HepG2 (cell line): Measurements from ENCODE around the gene RARG.
A peak's percentile ranks its signal among the peaks of the same experiment; 100 is the strongest.

Source experiments
- TAF1 ChIP-seq: sonication (generic); formaldehyde crosslinking; IDR thresholded peaks from 2 replicates; pipeline ENCODE4 v1.4.0; 2020; ENCODE audit warnings: missing genetic modification reagents
- TBL1XR1 ChIP-seq: fragments of 150-350 bp; IDR thresholded peaks from 2 replicates; pipeline ENCODE4 v1.6.1; 2014; ENCODE audit warnings: borderline replicate concordance, low read length; ENCODE audit not compliant: partially characterized antibody
- TBP ChIP-seq: sonication (generic); formaldehyde crosslinking; IDR thresholded peaks from 2 replicates; pipeline ENCODE4 v1.5.0; 2020; ENCODE audit warnings: missing genetic modification reagents

DNA sequence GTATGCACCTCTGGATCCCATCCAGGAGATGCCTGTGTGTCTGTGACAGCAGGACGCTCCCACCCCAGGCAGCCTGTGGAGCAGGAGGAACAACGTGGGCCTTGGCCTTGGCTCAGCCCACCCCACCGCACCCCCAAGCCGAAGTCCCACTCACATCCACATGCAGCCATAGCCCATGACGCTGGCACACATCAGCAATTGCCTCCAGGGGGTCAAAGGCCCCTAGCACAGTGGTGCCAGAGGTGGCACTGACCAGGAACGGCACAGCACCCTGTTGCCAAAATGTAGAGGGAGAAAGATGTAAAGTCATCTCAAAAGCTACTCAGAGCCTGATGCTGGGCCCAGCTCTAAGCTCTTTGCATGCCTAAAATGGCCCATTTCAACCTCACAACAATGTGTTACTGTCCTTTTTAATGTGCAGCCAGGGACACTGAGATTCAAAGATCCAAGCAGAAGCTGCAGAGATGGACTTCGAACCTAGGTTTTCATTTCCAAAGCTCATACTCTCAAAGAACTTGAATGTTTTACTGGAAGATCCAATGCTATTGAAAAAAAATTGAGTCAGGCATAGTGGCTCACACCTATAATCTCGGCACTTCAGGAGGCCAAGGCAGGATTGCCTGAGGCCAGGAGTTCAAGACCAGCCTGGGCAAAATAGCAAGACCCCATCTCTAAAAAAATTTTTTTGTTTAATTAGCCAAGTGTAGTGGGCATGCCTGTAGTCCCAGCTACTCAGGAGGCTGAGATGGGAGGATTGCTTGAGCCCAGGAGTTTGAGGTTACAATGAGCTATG, 70.7 kb downstream of the RARG start:
- TF ChIP-seq TAF1 (CRISPR knock-in tag) (0 out of 2 replicates have a peak, but pooled peaks have one; percentile 14), TBP (no peak), TBL1XR1 (no peak)
